GM18870 (cell line): ENCODE results near the gene ANKRD11.
"Not testable (repeated sequence)": the region's sequence is repeated elsewhere in the genome, so short reads cannot be mapped to it uniquely, and the experiment has no call there.

ENCODE experiments used
- ATAC-seq: cut with Tn5 transposase; IDR thresholded peaks from one replicate; pipeline ENCODE4 v1.9.1; 2021; ENCODE audit warnings: moderate library complexity; ENCODE audit not compliant: unreplicated experiment

Gene ANKRD11

DNA sequence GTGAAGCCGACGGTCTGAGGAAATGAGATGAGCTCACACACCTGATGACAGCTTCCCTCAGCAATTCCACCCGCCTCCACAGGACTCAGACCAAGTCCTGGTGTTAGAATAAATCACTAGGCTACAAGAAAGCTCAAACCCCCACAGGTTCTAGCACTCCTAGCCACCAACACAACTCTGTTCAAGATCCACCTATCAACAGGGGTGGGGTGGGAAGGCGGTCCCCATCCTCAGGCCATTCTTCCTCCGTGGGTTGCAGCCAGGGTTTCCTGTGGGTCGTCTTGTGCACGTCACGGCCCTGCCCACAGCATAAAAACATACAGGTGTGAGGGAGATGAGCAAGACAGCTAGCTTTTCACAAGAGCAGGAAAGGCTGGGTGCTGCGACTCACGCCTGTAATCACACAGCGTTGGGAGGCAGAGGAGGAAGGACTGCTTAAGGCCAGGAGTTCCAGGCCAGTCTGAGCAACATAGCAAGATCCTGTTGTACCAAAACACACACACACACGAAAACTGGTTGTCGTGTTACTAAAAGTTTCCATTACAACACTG lies 81.1 kb downstream of the ANKRD11 start:
- no peak for ATAC-seq

GRCh38 chr16:89408315-89408714 lies 82.0 kb downstream of the ANKRD11 start:
- ATAC-seq: no peak

DNA sequence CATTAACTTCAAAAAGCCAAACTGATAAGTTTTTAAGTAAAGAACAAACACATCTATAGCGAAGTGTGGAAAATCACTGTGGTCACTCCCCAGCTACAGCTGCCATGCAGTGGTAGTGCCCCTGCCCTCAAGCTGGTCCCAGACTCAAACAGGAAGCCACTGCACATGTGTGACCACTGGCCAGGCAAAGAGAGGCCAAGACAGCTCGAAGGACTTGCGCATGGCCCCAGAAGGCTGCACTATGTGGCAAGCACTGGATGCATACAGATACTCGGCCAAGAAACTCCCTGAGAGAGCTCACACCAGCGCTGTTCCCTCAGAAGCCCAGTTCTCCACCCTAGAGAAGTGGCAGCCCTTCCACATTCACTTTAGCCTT lies 82.4 kb downstream of the ANKRD11 start:
- no peak for ATAC-seq

DNA sequence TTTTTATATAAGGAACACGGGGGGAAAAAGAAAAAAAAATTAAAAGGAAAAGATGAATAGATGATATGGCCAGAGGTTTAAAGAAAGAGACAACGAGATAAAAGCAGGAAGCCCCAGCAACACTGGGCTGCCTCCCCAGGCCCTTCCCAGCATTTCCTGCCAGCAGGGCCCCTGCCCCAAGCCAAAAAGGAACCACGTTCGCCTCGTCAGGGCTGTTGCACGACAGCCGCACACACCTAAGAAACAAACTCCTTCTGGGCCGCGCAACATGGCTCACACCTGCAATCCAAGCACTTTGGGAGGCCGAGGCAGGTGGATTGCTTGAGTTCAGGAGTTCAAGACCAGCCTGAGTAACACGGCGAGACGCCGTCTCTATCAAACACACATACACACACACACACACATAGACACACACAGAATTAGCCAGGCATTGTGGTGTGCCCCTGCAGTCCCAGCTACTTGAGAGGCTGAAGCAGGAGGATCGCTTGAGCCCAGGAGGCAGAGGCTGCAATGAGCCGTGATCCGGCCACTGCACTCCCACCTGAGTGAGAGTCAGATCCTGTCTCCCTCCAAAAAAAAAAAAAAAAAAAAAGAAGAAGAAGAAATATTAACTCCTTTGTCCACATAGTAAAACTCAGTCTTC lies 83.0 kb downstream of the ANKRD11 start:
- no peak for ATAC-seq

- no peak for ATAC-seq
Observed at GRCh38 chr16:89406277-89406888, 84.0 kb downstream of the ANKRD11 start.

DNA sequence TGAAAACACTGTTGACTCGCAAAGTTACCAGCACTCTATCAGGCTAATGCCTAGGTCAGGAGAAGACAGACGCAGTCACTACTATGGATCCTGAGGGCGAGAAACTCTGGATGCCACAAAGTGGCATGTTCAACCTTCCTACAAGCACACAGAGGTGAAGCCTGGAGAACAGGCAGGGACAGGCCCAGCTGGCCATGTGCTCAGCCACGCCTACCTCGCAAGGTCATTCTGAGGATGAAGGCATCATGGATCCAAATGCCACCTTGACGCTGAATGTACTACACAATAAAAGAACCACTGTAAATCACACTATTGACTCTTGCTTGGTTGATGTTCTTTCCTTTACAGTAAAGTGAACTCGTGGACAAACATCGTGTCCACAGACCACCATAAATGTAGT lies 85.8 kb downstream of the ANKRD11 start:
- ATAC-seq: no peak

GRCh38 chr16:89402962-89403361 lies 87.4 kb downstream of the ANKRD11 start:
- ATAC-seq: no peak

GRCh38 chr16:89401641-89402445 lies 88.5 kb downstream of the ANKRD11 start:
- ATAC-seq: no peak

DNA sequence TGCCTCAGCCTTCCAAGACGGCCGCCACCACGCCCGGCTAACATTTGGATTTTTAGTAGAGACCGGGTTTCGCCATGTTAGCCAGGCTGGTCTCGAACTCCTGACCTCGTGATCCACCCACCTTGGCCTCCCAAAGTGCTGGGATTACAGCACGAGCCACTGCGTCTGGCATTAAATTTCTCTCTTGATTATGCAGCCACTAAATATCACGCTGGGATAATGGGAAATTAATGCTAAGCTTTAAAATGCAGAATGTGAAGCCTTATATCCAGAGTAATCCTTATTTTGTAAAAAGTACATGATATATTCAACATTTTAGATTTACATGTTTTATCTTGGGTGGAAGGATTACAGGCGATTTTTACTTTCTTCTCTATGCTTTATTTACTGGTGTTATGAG lies 89.2 kb downstream of the ANKRD11 start:
- no peak for ATAC-seq

DNA sequence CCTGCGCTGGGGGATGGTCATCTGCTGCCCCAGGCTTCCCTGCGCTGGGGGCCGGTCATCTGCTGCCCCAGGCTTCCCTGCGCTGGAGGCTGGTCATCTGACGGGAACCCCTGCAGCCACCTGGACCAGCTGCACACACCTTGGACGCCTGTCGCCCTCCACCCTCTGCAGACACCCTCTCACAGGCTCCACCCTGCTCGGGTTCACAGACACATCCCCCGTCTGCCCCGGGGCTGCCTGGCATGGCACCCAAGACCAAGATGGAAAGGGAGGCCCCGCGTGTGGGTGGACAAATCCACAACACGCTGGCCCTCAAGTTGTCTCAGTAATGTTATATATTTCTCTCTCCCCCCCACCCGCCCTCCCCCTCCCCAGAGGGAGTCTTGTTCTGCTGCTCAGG lies 89.6 kb downstream of the ANKRD11 start:
- ATAC-seq: no peak

DNA sequence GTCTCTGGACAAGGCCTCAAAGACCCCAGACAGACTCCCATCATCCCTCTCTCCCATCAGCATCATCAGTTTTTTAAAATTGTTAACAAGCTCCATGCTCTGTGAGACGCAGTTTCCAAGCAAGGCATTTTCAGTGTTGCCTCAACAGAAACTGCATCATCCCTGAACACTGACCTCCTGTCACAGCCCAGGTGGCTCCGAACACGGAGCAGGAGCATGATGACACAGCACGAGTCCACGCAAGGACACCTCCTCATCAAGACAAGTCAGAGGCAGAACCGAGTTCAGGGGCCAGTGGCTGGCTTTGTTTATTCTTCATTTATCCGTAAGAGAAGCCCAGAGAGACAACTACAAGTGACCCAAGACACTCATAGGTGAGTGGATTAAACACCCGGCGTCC lies 91.4 kb downstream of the ANKRD11 start:
- no peak for ATAC-seq

- no peak for ATAC-seq
Observed at GRCh38 chr16:89397331-89397861, 93.0 kb downstream of the ANKRD11 start.

DNA sequence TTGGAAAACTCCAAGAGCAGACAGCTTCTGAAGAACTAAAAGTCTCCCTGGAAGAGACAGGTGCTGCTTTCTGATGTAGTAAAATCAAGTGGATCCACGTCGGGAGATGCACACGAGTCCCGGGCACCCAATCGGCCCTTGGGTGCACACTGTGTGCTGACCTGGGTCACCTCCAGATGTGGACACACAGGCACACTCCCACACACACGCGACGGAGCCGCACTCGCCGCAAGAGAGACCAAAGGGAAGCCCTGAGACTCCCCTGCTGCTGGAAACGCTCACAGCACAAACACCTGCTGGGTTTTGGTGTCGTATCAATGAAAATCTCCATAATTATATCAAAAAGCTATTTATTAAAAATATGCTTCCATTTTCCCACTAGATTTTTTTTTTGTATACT lies 94.2 kb downstream of the ANKRD11 start:
- ATAC-seq: no peak

- ATAC-seq: no peak
Observed at GRCh38 chr16:89395150-89396142, 94.9 kb downstream of the ANKRD11 start.

DNA sequence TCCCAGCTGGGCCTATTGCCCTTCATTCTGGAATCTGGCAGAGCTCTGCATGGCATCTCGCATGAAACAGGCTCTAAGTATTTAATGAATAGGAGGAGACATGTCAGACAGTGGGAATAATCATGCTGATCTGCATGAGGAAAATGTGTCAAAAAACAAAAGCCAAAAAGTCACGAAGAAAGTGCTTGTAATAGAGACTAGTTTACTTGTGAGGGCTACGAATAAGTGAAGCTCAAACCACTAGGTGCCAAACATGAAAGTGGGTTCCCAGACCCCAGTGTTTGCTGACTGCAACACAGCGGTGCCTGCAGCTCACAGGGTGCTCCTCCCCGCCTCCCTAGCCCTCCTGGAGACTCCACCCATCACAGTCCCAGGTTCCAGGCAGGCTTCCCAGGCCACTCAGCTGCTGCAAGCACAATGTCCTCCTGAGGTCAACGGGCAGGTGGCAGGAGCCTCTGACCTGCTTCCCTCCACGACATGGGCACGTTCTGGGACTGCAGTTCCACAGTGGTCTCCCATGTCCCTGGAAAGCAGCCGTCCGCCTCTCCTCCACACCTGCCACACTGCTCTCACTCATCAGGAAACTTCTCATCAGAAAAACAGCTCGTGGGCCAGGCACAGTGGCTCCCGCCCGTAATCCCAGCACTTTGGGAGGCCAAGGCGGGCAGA lies 96.5 kb downstream of the ANKRD11 start:
- no peak for ATAC-seq

DNA sequence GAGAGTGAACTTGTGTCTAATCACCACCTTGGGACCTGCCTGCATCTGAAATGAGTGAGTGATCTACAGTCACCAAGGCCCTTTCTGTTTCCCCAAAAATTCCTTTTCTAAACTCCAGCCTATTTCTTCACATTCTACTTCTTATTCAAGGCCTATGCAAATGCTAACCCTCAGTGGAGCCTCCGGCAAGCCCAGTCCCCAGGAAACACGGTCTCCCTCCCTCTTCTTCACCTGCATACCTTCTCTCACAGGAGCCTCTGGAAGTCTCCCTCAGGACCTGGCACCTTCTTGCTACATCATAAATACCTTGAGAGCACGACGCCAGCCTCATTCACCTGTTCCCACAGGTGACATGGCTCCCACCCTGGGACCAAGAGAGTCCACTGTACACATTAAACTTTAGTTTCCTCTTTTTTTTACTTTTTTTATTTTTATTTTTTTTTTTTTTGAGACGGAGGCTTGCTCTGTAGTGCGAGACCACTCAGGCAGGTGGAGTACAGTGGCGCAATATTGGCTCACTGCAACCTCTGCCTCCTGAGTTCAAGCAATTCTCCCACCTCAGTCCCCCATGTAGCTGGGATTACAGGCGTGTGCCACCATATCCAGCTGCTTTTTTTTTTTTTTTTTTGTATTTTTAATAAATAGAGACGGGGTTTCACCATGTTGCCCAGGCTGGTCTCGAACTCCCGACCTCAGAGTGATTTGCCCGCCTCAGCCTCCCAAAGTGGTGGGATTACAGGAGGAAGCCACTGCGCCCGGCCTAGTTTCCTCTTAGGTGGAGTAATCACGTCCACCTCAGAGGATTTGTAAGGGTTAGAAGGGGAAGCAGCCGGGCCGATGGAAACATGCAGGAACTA lies 97.3 kb downstream of the ANKRD11 start:
- ATAC-seq: no peak

DNA sequence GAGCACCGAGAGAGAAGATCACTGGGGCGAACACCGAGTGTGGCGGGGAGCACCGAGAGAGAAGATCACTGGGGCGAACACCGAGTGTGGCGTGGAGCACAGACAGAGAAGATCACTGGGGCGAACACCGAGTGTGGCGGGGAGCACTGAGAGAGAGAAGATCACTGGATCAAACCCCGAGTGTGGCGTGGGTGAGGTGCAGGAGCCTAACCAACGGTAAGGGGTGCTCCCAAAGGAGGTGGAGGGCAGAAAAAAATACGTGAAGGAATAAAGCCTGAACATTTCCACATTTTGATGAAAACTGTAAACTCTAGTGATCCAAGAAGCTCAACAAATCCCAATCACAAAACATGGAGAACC lies 100.2 kb downstream of the ANKRD11 start:
- not testable (repeated sequence) for ATAC-seq

- ATAC-seq: not testable (repeated sequence)
Observed at GRCh38 chr16:89389504-89390223, 100.7 kb downstream of the ANKRD11 start.
